Esophagus muscularis mucosa (tissue), 4 donors: ENCODE measurements around the gene NEURL1B. TPM values are rescaled to one million over a fixed set of nuclear protein-coding genes. Genes with fewer than 3 reads are reported as not detected.

Source experiments
- DNase-seq: peaks from one replicate; pipeline ENCODE4 v3.0.0-alpha.2; 2017; ENCODE audit errors: extremely low spot score
- H3K27ac ChIP-seq, 4 donors: fragments of 200-600 bp; sonication (generic); replicated peaks in 1 of 4; 1 replicate in 3 of 4; 2 replicates in 1 of 4; pipeline ENCODE4 v1.5.1; 2016 to 2019; ENCODE audit warnings: mild to moderate bottlenecking in 1 of 4
- H3K27me3 ChIP-seq, 4 donors: fragments of 200-600 bp; sonication (generic); one replicate each; pipeline versions ENCODE4 v1.5.1 to v1.6.0; 2016 to 2019
- H3K36me3 ChIP-seq, 4 donors: fragments of 200-600 bp; sonication (generic); one replicate each; pipeline ENCODE4 v1.5.1; 2016 to 2019
- H3K4me1 ChIP-seq, 4 donors: fragments of 200-600 bp; sonication (generic); one replicate each; pipeline ENCODE4 v1.5.1; 2016 to 2019
- H3K4me3 ChIP-seq, 4 donors: fragments of 200-600 bp; sonication (generic); 1 replicate in 2 of 4; 2 replicates in 2 of 4; pipeline ENCODE4 v1.5.1; 2016 to 2019; ENCODE audit warnings: mild to moderate bottlenecking in 4 of 4, moderate library complexity in 1 of 4
- H3K9me3 ChIP-seq, 4 donors: fragments of 200-600 bp; sonication (generic); 1 replicate in 3 of 4; 2 replicates in 1 of 4; pipeline ENCODE4 v1.5.1; 2016 to 2019
- EP300 ChIP-seq: sonication (generic); formaldehyde crosslinking; IDR thresholded peaks from one replicate; pipeline ENCODE4 v1.6.1; 2017; ENCODE audit warnings: antibody characterized with exemption
- POLR2A ChIP-seq: fragments of 450-650 bp; IDR thresholded peaks from one replicate; pipeline ENCODE4 v1.6.1; 2017; ENCODE audit warnings: antibody characterized with exemption, moderate library complexity, mild to moderate bottlenecking, low read depth
- POLR2AphosphoS5 ChIP-seq, 2 donors: sonication (generic); formaldehyde crosslinking; IDR thresholded peaks; one replicate each; pipeline ENCODE4 v1.6.1; 2017; ENCODE audit warnings: antibody characterized with exemption in 2 of 2
- WGBS: methylation state at CpG from one replicate; pipeline ENCODE4 v1.1.5; 2018; 5-methylcytosine and 5-hydroxymethylcytosine counted together
- intact Hi-C: fragments of 100-400 bp; cut with DNase I; formaldehyde crosslinking; loops from one replicate; pipeline ENCODE4 v1.15.1; 2023
- total RNA-seq, 4 donors: library from RNA; depleted of rRNA; stranded (reverse); fragments of >200 nt; gene quantifications; one replicate each; pipeline versions ENCODE4 v1.1.0 to v1.2.1, GENCODE V29; 2016
- TF ChIP-seq, protein P1 (sequence below), 3 experiments: fragments of 200-600 bp in 2 of 3; fragments of 450-650 bp in 1 of 3; sonication (generic) in 2 of 3; IDR thresholded peaks; one replicate each; pipeline ENCODE4 v1.5.1; 2017 to 2019; ENCODE audit warnings: antibody characterized with exemption in 3 of 3, mild to moderate bottlenecking in 2 of 3, moderate library complexity in 1 of 3

NEURL1B gene
- total RNA-seq, 4 donors from 2014 or later: 34.1 to 87.1 (median 60.2) TPM

GRCh38 chr5:172602783-172603231 is 38.3 kb upstream of the NEURL1B start:
- Histone ChIP-seq H3K36me3 (no peaks in the 10 kb centered on the region), H3K4me1 (peaks cover 32 to 45% (median 38%) of the 10 kb centered on the region in 4 donors), H3K27me3 (no peaks in the 10 kb centered on the region), H3K27ac (peak overlapping the region; percentile 71 to 78 (median 76)), H3K4me3 (peak overlapping the region in 3 of 4 donors; percentile 11 to 27 (median 25)), H3K9me3 (peaks cover 0 to 10% (median 5%) of the 10 kb centered on the region in 4 donors)
- TF ChIP-seq POLR2A (no peak), POLR2AphosphoS5 (IDR thresholded peaks at IDR 0.05) (no peak), EP300 (no peak)
- TF ChIP-seq, protein P1, sequence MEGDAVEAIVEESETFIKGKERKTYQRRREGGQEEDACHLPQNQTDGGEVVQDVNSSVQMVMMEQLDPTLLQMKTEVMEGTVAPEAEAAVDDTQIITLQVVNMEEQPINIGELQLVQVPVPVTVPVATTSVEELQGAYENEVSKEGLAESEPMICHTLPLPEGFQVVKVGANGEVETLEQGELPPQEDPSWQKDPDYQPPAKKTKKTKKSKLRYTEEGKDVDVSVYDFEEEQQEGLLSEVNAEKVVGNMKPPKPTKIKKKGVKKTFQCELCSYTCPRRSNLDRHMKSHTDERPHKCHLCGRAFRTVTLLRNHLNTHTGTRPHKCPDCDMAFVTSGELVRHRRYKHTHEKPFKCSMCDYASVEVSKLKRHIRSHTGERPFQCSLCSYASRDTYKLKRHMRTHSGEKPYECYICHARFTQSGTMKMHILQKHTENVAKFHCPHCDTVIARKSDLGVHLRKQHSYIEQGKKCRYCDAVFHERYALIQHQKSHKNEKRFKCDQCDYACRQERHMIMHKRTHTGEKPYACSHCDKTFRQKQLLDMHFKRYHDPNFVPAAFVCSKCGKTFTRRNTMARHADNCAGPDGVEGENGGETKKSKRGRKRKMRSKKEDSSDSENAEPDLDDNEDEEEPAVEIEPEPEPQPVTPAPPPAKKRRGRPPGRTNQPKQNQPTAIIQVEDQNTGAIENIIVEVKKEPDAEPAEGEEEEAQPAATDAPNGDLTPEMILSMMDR (IDR thresholded peaks at IDR 0.05): no peak
- no peak for DNase-seq
- intact Hi-C loops: no loop called here
- WGBS: 54% methylated on average over 14 of the region's 14 CpGs

- no peak for DNase-seq
- intact Hi-C loops: no loop called here
- H3K36me3 ChIP-seq: no peaks in the 10 kb centered on the region
Measured at GRCh38 chr5:172603251-172603806, 37.7 kb upstream of the NEURL1B start.

DNA sequence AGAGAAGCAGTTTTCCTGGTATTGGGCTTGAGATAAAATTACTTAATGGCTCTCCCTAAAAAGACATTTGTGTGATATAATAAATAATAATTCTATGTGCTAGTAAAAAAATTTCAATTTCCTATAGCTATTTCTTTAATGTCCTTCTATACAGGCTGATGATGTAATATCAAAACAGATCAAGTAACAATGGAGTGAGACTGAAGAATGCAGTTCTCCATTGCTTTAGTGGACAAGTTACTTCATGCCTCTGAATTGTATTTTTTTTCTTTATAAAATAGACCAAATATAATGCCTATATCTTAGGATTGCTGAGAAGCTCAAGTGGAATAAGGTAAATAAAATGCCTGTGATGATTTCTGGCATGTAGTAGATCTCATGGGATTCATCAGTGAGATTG is 35.6 kb upstream of the NEURL1B start:
- TF ChIP-seq POLR2AphosphoS5 (IDR thresholded peaks at IDR 0.05) (no peak), POLR2A (no peak), EP300 (no peak)
- TF ChIP-seq, protein P1 (IDR thresholded peaks at IDR 0.05): no peak
- Histone ChIP-seq H3K36me3 (no peaks in the 10 kb centered on the region), H3K27me3 (no peaks in the 10 kb centered on the region), H3K9me3 (peaks cover 0 to 10% (median 5%) of the 10 kb centered on the region in 4 donors), H3K27ac (peak overlapping the region in 1 of 4 donors; percentile 53), H3K4me1 (peaks cover 18 to 35% (median 26%) of the 10 kb centered on the region in 4 donors), H3K4me3 (no peak overlapping the region)
- DNase-seq: no peak
- intact Hi-C loops: no loop called here

More at GRCh38 chr5:172603251-172603806, 37.7 kb upstream of the NEURL1B start:
- no peaks in the 10 kb centered on the region for H3K27me3 ChIP-seq
- H3K9me3 ChIP-seq: peaks cover 0 to 10% (median 5%) of the 10 kb centered on the region in 4 donors
- H3K27ac ChIP-seq: peak overlapping the region; percentile 71 to 78 (median 76)
- H3K4me1 ChIP-seq: peaks cover 28 to 40% (median 34%) of the 10 kb centered on the region in 4 donors
- peak overlapping the region in 3 of 4 donors; percentile 11 to 27 (median 25) for H3K4me3 ChIP-seq
- WGBS: 34% methylated on average over 16 of the region's 17 CpGs
- TF ChIP-seq POLR2A (no peak), POLR2AphosphoS5 (IDR thresholded peaks at IDR 0.05) (no peak), EP300 (no peak)
- TF ChIP-seq, protein P1 (IDR thresholded peaks at IDR 0.05): no peak

GRCh38 chr5:172606156-172606785 is 34.8 kb upstream of the NEURL1B start:
- H3K4me1 ChIP-seq: peaks cover 12 to 28% (median 23%) of the 10 kb centered on the region in 4 donors
- TF ChIP-seq, protein P1 (IDR thresholded peaks at IDR 0.05): no peak
- TF ChIP-seq POLR2A (no peak), POLR2AphosphoS5 (IDR thresholded peaks at IDR 0.05) (no peak), EP300 (no peak)
- 79% methylated on average over 4 of the region's 4 CpGs for WGBS
- no peak for DNase-seq
- H3K36me3 ChIP-seq: no peaks in the 10 kb centered on the region
- no peak overlapping the region for H3K4me3 ChIP-seq
- intact Hi-C loops: no loop called here
- peaks cover 0 to 10% (median 5%) of the 10 kb centered on the region in 4 donors for H3K9me3 ChIP-seq
- peak overlapping the region in 3 of 4 donors; percentile 22 to 53 (median 37) for H3K27ac ChIP-seq
- no peaks in the 10 kb centered on the region for H3K27me3 ChIP-seq
